GM18861 (cell line): ENCODE results near the gene EIF3L.

Source experiments
- ATAC-seq: cut with Tn5 transposase; IDR thresholded peaks from one replicate; pipeline ENCODE4 v1.9.1; 2021; ENCODE audit not compliant: unreplicated experiment

The EIF3L gene

DNA sequence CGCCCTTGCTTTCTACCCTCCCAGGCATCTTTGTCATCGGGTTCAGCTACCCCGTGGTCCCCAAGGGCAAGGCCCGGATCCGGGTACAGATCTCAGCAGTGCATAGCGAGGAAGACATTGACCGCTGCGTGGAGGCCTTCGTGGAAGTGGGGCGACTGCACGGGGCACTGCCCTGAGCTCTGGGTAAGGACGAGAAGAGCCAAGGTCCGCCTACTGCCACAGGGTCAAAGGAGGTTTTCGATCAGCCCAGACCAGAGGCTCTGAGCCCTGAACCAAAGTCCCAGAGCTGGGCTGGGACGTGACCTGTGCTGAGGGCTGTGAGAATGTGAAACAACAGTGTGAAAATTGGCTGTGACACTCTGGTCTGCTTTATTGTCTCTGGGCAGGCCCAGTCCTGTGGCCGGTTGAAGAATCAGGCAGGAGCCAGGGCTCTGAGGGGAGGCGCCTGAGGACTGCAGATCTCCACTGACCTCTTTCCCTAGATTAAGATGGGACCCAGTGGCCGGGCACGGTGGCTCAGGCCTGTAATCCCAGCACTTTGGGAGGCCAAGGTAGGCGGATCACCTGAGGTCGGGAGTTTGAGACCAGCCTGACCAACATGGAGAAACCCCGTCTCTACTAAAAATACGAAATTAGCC lies 32.6 kb upstream of the EIF3L start:
- no peak for ATAC-seq

- no peak for ATAC-seq
These were observed 31.4 kb upstream of the EIF3L start for GRCh38 chr22:37817705-37818408.

- ATAC-seq: no peak
These were observed 30.7 kb upstream of the EIF3L start for GRCh38 chr22:37818409-37819104.

DNA sequence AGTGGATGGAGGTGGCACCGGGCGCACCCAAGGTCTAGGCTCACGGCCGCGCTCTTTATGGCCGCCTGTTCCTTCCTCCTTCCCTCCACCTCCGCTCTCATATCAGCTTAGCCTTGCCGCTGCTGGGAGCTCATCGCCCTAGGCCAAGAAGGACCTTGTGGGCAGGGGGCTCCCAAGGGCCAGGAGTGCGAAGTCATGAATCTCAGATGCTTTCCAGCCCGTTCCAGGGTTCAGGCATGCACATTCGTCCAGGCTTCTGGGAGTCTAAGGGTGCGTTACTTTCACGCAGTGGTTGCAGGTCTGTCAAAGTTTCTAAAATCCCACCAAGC lies 30.1 kb upstream of the EIF3L start:
- ATAC-seq: no peak

DNA sequence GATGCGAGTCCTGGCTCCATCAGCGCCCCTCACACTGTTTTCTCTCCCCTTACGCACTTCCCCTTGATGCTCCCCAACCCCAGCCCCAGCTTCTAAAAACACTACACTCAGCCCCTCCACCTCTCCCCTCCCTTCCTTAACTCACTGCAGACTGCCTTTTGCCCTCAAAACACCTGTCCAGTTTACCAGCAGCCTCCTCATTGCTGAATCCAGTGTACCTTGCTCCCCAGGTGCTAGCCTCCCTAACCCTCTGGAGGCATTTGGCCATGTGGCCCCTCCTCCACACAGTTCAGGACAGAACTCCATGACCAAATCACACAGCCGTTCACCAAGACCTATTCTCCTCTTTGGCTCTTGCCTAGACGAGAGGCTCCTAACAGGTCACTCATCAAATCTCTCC lies 28.9 kb upstream of the EIF3L start:
- no peak for ATAC-seq

- no peak for ATAC-seq
These were observed 27.0 kb upstream of the EIF3L start for GRCh38 chr22:37822079-37822833.

- no peak for ATAC-seq
These were observed 25.9 kb upstream of the EIF3L start, which contains the start of gene GALR3 for GRCh38 chr22:37823134-37823985. GALR3 (plus strand) TSS chr22:37823382; CDS start chr22:37823407, 25 bp downstream.

GRCh38 chr22:37824674-37825641 lies 24.3 kb upstream of the EIF3L start:
- no peak for ATAC-seq

DNA sequence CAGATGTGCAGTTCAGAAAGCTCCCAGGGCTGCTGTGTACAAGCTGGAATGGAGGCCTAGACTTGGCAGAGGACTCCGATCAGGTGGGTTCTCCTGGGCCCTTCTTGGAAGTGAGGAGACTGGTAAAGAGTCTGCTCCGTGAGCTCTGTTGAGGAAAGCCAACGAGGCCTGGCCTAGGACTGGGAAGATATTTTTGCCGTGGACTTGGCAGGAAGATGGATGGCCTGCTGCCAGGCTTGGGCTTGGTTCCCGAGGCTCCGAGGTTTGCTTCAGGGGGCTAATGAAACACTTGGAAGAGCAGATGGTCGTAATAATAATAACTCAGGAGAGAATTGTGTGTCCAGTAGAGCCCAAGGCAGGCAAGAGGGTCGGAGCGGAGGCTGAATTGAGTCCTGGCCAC lies 22.2 kb upstream of the EIF3L start:
- no peak for ATAC-seq

GRCh38 chr22:37830093-37830842 lies 19.0 kb upstream of the EIF3L start:
- ATAC-seq: no peak

DNA sequence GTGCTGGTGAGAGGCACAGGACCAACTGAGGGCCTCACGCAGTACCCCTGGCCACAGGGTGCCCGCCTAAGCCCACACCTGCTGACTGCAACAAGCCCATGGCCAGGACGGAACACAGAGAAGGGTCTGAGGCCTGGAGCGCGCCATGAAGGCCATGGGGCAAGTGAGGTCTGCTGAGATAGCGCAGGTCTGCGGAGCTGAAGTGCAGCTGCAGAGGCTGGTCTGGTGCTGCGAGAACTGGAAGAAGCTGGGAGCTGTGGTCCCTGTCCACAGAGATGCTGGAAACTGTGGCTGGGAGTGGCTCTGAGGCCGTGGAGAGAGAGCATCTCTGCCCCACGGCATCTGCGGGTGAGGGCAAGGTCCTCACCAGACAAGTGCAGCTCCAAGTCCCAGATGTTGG lies 17.7 kb upstream of the EIF3L start:
- no peak for ATAC-seq

GRCh38 chr22:37832022-37832857 lies 17.0 kb upstream of the EIF3L start:
- no peak for ATAC-seq

DNA sequence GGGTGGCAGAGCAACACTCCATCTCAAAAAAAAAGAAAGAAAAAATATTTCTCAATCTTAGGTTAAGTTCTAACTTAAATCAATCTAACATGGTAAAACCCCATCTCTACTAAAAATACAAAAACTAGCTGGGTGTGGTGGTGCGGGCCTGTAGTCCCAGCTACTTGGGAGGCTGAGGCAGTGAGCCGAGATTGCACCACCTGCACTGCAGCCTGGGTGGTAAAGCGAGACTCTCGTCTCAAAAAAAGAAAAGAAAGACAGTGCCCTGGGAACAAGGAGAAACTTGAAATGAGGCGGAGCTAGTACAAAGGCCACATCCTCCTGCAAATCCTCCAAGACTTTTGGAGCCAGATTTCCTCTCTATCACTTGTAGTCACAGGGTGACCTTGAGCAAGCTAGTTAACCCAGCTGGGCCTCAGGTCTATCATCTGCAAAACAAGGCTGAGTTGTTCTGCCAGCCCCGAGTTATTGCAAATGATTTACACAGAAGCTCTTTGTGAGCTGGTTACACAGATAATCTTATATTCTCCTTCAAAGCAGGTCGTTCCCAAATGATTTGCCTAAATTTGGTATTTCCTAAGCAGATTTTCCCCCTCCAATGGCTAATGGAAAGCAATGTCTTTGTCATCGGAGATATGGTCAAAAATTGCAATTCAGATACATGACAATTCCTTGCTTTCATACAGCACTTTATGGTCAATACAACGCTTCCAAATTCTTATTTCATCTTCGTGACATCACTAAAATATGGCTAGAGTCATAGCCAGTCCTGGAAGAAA lies 7.0 kb upstream of the EIF3L start:
- ATAC-seq: no peak

DNA sequence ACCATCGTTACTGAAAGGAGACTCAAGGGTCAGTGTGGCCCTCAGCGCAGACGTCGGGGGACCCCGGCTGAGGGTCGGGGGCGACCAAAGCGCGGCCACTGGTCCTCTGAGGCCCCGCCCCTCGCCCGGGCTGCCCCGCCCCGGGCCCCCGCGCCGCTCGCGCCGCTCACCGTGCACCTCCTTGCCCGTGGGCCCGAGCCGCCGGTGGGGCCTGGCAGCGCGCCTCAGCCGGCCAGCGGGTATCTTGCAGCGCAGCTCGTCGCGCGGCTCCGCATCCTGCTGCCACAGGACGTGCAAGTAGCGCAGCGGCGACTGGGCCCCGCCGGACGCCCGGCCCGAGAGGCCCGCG lies 5.5 kb upstream of the EIF3L start:
- ATAC-seq: peak; percentile 26

GRCh38 chr22:37844904-37845329 lies 4.3 kb upstream of the EIF3L start:
- no peak for ATAC-seq

- no peak for ATAC-seq
These were observed 2.8 kb upstream of the EIF3L start for GRCh38 chr22:37846433-37846832.

DNA sequence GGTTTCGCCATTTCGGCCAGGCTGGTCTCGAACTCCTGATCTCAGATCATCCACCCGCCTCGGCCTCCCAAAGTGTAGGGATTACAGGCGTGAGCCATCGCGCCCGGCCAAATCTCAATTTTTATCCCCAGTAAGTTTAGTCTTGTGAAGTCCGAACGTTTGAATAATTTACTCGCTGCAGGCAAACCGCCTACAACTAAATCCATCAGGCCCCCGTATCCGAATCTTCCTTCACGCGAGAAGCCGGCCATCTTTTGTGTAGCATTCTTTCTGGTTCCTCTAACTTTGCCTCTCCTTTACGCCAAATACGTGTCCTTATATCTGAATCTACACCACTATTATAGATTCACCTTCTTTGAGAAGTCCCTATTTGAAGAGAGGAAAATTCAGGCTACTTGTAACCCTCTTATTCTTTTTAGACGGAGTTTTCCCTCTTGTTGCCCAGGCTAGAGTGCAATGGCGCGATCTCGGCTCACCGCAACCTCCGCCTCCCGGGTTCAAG lies 581 bp upstream of the EIF3L start:
- ATAC-seq: no peak
